Measurements from ENCODE around the gene JUNB. TPM values are rescaled to one million over a fixed set of nuclear protein-coding genes. Genes with fewer than 3 reads are reported as not detected.

JUNB gene
- total RNA-seq, 1 experiment from 2014 or later, result 49.7 TPM

DNA sequence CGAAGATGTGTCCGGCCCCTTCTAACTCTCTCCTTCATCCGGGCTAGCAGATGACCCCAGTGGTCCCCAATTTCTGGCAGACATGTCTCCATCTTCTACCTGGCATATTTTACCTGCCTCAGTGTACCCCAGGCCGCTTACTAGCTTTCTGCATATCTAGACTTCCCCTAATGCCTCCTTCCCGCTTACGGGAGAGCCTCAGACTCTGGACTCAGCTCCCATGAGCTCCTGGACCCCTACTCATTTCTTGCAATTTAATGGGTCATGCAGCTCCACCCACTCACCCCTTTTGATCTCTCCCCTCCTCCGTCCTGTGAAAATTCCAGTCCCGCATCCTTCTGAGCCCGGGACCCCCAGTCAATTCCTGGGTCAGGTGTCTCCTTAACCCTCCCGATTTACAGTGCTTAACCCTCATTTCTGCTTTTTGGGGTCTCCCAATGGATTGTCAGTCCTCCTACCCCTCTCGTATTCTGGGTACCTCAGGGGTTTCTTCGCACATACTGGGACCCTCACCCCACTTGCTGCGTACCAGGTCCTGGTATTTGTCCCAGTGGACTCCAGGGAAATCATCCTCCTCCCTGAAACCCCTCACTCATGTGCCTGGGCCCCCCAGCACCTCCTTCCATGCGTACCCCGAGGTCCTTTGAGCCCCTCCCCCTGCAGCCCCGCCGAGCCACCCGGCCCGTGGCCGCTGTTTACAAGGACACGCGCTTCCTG, 500 bp upstream of the JUNB start:
- POLR2A ChIA-PET, result interaction anchor here (0.6 to 2.8 kb wide), 5 partner anchors 8 to 365 kb away, joined by 3 to 16 read pairs (median 3); no protein-coding TSS in a partner anchor
- ATAC-seq (no peak), DNase-seq (ENCODE audit: low read depth, low spot score) (no peak)
- H3K4me3 ChIP-seq (ENCODE audit: low read depth in 2 of 2, low read length in 2 of 2), result peak overlapping the region; percentile 66 to 75
- BruUV-seq (replicated peaks), result no TSS peak
- H3K9me3 ChIP-seq (ENCODE audit: control insufficient read depth, insufficient read depth, low read depth, low read length), result no peaks in the 10 kb centered on the region
- TF ChIP-seq POLR2AphosphoS5 (IDR thresholded peaks at IDR 0.05; ENCODE audit: low read depth, low read length), result no peak
- intact Hi-C loops (cut with micrococcal nuclease; ENCODE audit: unreplicated experiment) (no loop called here), in situ Hi-C loops (cut with HindIII; ENCODE audit: low pct_unique_long_range_greater_than_20kb, low sequenced_read_pairs) (no loop called here)
- CTCF ChIA-PET, result interaction anchor here (0.6 to 1.7 kb wide), 2 partner anchors 13 to 77 kb away, joined by 4 to 5 read pairs; no protein-coding TSS in a partner anchor
- peaks cover 41% of the 10 kb centered on the region for H3K4me1 ChIP-seq (ENCODE audit: control insufficient read depth, insufficient read depth, low read length)
- H3K27ac ChIP-seq (ENCODE audit: low read length), result peak overlapping the region; percentile 82
- H3K36me3 ChIP-seq (ENCODE audit: control insufficient read depth, insufficient read depth, low read length), result peaks cover 2% of the 10 kb centered on the region
- H3K27me3 ChIP-seq (ENCODE audit: control insufficient read depth, insufficient read depth, low read length), result no peaks in the 10 kb centered on the region

DNA sequence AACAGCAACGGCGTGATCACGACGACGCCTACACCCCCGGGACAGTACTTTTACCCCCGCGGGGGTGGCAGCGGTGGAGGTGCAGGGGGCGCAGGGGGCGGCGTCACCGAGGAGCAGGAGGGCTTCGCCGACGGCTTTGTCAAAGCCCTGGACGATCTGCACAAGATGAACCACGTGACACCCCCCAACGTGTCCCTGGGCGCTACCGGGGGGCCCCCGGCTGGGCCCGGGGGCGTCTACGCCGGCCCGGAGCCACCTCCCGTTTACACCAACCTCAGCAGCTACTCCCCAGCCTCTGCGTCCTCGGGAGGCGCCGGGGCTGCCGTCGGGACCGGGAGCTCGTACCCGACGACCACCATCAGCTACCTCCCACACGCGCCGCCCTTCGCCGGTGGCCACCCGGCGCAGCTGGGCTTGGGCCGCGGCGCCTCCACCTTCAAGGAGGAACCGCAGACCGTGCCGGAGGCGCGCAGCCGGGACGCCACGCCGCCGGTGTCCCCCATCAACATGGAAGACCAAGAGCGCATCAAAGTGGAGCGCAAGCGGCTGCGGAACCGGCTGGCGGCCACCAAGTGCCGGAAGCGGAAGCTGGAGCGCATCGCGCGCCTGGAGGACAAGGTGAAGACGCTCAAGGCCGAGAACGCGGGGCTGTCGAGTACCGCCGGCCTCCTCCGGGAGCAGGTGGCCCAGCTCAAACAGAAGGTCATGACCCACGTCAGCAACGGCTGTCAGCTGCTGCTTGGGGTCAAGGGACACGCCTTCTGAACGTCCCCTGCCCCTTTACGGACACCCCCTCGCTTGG, 966 bp downstream of the JUNB start:
- H3K27me3 ChIP-seq (ENCODE audit: control insufficient read depth, insufficient read depth, low read length), result no peaks in the 10 kb centered on the region
- peak overlapping the region; percentile 87 for H3K27ac ChIP-seq (ENCODE audit: low read length)
- H3K9me3 ChIP-seq (ENCODE audit: control insufficient read depth, insufficient read depth, low read depth, low read length), result no peaks in the 10 kb centered on the region
- H3K4me1 ChIP-seq (ENCODE audit: control insufficient read depth, insufficient read depth, low read length), result peaks cover 33% of the 10 kb centered on the region
- intact Hi-C loops (cut with micrococcal nuclease; ENCODE audit: unreplicated experiment) (no loop called here), in situ Hi-C loops (cut with HindIII; ENCODE audit: low pct_unique_long_range_greater_than_20kb, low sequenced_read_pairs) (no loop called here)
- TSS peak; percentile 90 for BruUV-seq (replicated peaks)
- ChIA-PET POLR2A (interaction anchor here (0.7 to 2.8 kb wide), 4 partner anchors 9 to 363 kb away, joined by 3 to 16 read pairs (median 4); no protein-coding TSS in a partner anchor), CTCF (interaction anchor here (1.1 to 1.7 kb wide), 2 partner anchors 15 to 27 kb away, joined by 4 to 5 read pairs; no protein-coding TSS in a partner anchor)
- peak; percentile 69; the same call in 1 of the 2 replicates for TF ChIP-seq TCF7L2 (IDR thresholded peaks at IDR 0.05; ENCODE audit: low read depth, low read length)
- TF ChIP-seq, protein P1, sequence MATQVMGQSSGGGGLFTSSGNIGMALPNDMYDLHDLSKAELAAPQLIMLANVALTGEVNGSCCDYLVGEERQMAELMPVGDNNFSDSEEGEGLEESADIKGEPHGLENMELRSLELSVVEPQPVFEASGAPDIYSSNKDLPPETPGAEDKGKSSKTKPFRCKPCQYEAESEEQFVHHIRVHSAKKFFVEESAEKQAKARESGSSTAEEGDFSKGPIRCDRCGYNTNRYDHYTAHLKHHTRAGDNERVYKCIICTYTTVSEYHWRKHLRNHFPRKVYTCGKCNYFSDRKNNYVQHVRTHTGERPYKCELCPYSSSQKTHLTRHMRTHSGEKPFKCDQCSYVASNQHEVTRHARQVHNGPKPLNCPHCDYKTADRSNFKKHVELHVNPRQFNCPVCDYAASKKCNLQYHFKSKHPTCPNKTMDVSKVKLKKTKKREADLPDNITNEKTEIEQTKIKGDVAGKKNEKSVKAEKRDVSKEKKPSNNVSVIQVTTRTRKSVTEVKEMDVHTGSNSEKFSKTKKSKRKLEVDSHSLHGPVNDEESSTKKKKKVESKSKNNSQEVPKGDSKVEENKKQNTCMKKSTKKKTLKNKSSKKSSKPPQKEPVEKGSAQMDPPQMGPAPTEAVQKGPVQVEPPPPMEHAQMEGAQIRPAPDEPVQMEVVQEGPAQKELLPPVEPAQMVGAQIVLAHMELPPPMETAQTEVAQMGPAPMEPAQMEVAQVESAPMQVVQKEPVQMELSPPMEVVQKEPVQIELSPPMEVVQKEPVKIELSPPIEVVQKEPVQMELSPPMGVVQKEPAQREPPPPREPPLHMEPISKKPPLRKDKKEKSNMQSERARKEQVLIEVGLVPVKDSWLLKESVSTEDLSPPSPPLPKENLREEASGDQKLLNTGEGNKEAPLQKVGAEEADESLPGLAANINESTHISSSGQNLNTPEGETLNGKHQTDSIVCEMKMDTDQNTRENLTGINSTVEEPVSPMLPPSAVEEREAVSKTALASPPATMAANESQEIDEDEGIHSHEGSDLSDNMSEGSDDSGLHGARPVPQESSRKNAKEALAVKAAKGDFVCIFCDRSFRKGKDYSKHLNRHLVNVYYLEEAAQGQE (IDR thresholded peaks at IDR 0.05; ENCODE audit: insufficient read depth in 1 of 2, low read depth in 2 of 2, low read length in 1 of 2), result no peak
- no peak for TF ChIP-seq POLR2AphosphoS5 (IDR thresholded peaks at IDR 0.05; ENCODE audit: low read depth, low read length)
- TF ChIP-seq, protein P2, sequence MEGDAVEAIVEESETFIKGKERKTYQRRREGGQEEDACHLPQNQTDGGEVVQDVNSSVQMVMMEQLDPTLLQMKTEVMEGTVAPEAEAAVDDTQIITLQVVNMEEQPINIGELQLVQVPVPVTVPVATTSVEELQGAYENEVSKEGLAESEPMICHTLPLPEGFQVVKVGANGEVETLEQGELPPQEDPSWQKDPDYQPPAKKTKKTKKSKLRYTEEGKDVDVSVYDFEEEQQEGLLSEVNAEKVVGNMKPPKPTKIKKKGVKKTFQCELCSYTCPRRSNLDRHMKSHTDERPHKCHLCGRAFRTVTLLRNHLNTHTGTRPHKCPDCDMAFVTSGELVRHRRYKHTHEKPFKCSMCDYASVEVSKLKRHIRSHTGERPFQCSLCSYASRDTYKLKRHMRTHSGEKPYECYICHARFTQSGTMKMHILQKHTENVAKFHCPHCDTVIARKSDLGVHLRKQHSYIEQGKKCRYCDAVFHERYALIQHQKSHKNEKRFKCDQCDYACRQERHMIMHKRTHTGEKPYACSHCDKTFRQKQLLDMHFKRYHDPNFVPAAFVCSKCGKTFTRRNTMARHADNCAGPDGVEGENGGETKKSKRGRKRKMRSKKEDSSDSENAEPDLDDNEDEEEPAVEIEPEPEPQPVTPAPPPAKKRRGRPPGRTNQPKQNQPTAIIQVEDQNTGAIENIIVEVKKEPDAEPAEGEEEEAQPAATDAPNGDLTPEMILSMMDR (IDR thresholded peaks at IDR 0.05), result no peak
- TF ChIP-seq SIN3A (IDR thresholded peaks at IDR 0.05; ENCODE audit: borderline replicate concordance, insufficient read depth, low read depth, low read length), result peak; percentile 38; the same call in 1 of the 2 replicates
- ATAC-seq, result no peak
- H3K36me3 ChIP-seq (ENCODE audit: control insufficient read depth, insufficient read depth, low read length), result peaks cover 2% of the 10 kb centered on the region
- no peak for DNase-seq (ENCODE audit: low read depth, low spot score)
- H3K4me3 ChIP-seq (ENCODE audit: low read depth in 2 of 2, low read length in 2 of 2), result peak overlapping the region; percentile 75 to 79
